Sigmoid colon (tissue), 7 donors: ENCODE results near the gene LSR. TPM values are rescaled to one million over a fixed set of nuclear protein-coding genes. Genes with fewer than 3 reads are reported as not detected.
"Not testable (repeated sequence)": the region's sequence is repeated elsewhere in the genome, so short reads cannot be mapped to it uniquely, and the experiment has no call there.

ENCODE experiments used
- DNase-seq: peaks from one replicate; pipeline ENCODE4 v3.0.0-alpha.2; 2019
- H3K27ac ChIP-seq, 4 donors: fragments of 200-600 bp; sonication (generic); one replicate each; pipeline ENCODE4 v1.5.1; 2016 to 2019; ENCODE audit warnings: mild to moderate bottlenecking in 1 of 4
- H3K27me3 ChIP-seq, 3 donors: fragments of 200-600 bp; sonication (generic); one replicate each; pipeline ENCODE4 v1.5.1; 2019; ENCODE audit warnings: mild to moderate bottlenecking in 1 of 3
- H3K36me3 ChIP-seq, 4 donors: fragments of 200-600 bp; sonication (generic); one replicate each; pipeline ENCODE4 v1.5.1; 2016 to 2019
- H3K4me1 ChIP-seq, 4 donors: fragments of 200-600 bp; sonication (generic); one replicate each; pipeline ENCODE4 v1.5.1; 2017 to 2019
- H3K4me3 ChIP-seq, 4 donors: fragments of 200-600 bp; sonication (generic); one replicate each; pipeline ENCODE4 v1.5.1; 2017 to 2019; ENCODE audit warnings: mild to moderate bottlenecking in 2 of 4, moderate library complexity in 1 of 4
- H3K9me3 ChIP-seq, 4 donors: fragments of 200-600 bp in 3 of 4; sonication (generic) in 3 of 4; one replicate each; pipeline versions ENCODE4 v1.5.1 to v1.6.1; 2013 to 2019
- CTCF ChIP-seq, 4 experiments: fragments of 450-650 bp in 3 of 4; fragments of 200-600 bp in 1 of 4; IDR thresholded peaks; one replicate each; pipeline ENCODE4 v1.5.1; 2016 to 2019; ENCODE audit warnings: antibody characterized with exemption in 4 of 4, mild to moderate bottlenecking in 3 of 4, moderate library complexity in 2 of 4
- EP300 ChIP-seq, 4 donors: sonication (generic); formaldehyde crosslinking; IDR thresholded peaks; one replicate each; pipeline ENCODE4 v1.6.1; 2017; ENCODE audit warnings: antibody characterized with exemption in 4 of 4
- POLR2A ChIP-seq, 2 donors: fragments of 450-650 bp; IDR thresholded peaks; one replicate each; pipeline ENCODE4 v1.6.1; 2016; ENCODE audit warnings: antibody characterized with exemption in 2 of 2, mild to moderate bottlenecking in 2 of 2, moderate library complexity in 2 of 2
- POLR2AphosphoS5 ChIP-seq, 4 donors: sonication (generic); formaldehyde crosslinking; IDR thresholded peaks; one replicate each; pipeline ENCODE4 v1.6.1; 2017; ENCODE audit warnings: antibody characterized with exemption in 4 of 4
- WGBS, 2 donors: extraction: QIAGEN DNeasy Blood & Tissue Kit; methylation state at CpG; one replicate each; pipeline ENCODE4 v1.1.7; 2013; 5-methylcytosine and 5-hydroxymethylcytosine counted together
- intact Hi-C: fragments of 100-400 bp; cut with DNase I; formaldehyde crosslinking; loops from one replicate; pipeline ENCODE4 v1.15.1; 2023
- polyA plus RNA-seq, 3 donors: library from polyadenylated mRNA; stranded (reverse); fragments of 200-250 nt; gene quantifications; one replicate each; pipeline ENCODE4 v1.2.3, GENCODE V29; 2013
- total RNA-seq, 4 donors: library from RNA; depleted of rRNA; stranded (reverse); fragments of >200 nt; gene quantifications; one replicate each; pipeline ENCODE4 v1.1.0, GENCODE V29; 2016
- donor health status: healthy with polysubstance abuse.
- donor health status: Bipolar disorder and iron deficiency.
- donor health status: healthy.

The LSR gene
- total and polyA plus RNA-seq, 7 donors: 0.68 to 218 (median 3.6) TPM

DNA sequence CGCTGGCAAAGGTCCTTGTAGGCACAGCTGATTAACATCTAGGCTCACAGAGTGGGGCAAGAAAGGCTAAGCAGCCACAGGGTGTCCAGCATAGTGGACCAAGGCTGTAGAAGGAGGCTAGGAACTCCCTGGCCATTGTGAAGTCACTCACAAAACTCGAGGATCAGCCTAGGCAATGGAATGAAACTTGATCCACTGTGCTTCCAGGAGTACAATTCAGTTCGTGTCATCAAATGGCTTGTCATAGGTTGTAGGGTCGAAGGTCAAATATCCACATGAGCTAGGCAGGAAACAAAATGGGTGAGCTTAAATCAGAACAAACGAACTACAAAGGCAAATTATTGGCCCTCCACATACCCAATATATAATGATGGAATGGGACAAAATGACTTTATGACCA is 15.9 kb upstream of the LSR start:
- H3K4me1 ChIP-seq: no peaks in the 10 kb centered on the region
- H3K9me3 ChIP-seq: peaks cover 0 to 2% (median 0%) of the 10 kb centered on the region in 4 donors
- H3K27me3 ChIP-seq: peaks cover 0 to 6% (median 0%) of the 10 kb centered on the region in 3 donors
- DNase-seq: no peak
- no peaks in the 10 kb centered on the region for H3K36me3 ChIP-seq
- H3K4me3 ChIP-seq: no peak overlapping the region
- H3K27ac ChIP-seq: no peak overlapping the region
- 45 to 68% methylated on average over 5 of the region's 5 CpGs for whole genome bisulfite sequencing, 2 donors
- intact Hi-C loops: no loop called here
- TF ChIP-seq POLR2A (IDR thresholded peaks at IDR 0.05) (no peak), CTCF (IDR thresholded peaks at IDR 0.05) (no peak), POLR2AphosphoS5 (IDR thresholded peaks at IDR 0.05) (no peak), EP300 (IDR thresholded peaks at IDR 0.05) (no peak)

- 74 to 75% methylated on average over 6 of the region's 6 CpGs for WGBS, 2 donors
- Histone ChIP-seq H3K36me3 (no peaks in the 10 kb centered on the region), H3K4me1 (no peaks in the 10 kb centered on the region), H3K9me3 (peaks cover 0 to 5% (median 1%) of the 10 kb centered on the region in 4 donors), H3K4me3 (no peak overlapping the region), H3K27ac (no peak overlapping the region), H3K27me3 (peaks cover 0 to 17% (median 5%) of the 10 kb centered on the region in 3 donors)
- DNase-seq: no peak
- no peak for TF ChIP-seq POLR2A (IDR thresholded peaks at IDR 0.05)
- no peak for TF ChIP-seq CTCF (IDR thresholded peaks at IDR 0.05)
- no peak for TF ChIP-seq POLR2AphosphoS5 (IDR thresholded peaks at IDR 0.05)
- TF ChIP-seq EP300 (IDR thresholded peaks at IDR 0.05): no peak
- intact Hi-C loops: no loop called here
Observed at GRCh38 chr19:35236638-35237400, 12.0 kb upstream of the LSR start.

DNA sequence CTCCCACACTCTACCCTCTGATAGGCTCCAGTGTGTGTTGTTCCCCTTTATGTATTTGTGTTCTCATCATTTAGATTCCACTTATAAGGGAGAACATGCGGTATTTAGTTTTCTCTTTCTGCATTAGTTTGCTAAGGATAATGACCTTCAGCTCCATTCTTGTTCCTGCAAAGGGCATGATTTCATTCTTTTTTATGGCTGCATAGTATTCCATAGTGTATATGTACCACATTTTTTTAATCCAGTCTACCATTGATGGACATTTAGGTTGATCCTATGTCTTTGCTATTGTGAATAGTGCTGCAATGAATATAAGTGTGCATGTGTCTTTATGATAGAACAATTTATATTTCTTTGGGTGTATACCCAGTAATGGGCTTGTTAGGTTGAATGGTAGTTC is 9.2 kb upstream of the LSR start:
- 95 to 96% methylated on average over 1 of the region's 1 CpG for WGBS, 2 donors
- DNase-seq, H3K4me1 ChIP-seq, H3K27ac ChIP-seq, H3K9me3 ChIP-seq, H3K4me3 ChIP-seq, intact Hi-C loops, H3K36me3 ChIP-seq: not testable (repeated sequence)
- peaks cover 0 to 39% (median 5%) of the 10 kb centered on the region in 3 donors for H3K27me3 ChIP-seq

DNA sequence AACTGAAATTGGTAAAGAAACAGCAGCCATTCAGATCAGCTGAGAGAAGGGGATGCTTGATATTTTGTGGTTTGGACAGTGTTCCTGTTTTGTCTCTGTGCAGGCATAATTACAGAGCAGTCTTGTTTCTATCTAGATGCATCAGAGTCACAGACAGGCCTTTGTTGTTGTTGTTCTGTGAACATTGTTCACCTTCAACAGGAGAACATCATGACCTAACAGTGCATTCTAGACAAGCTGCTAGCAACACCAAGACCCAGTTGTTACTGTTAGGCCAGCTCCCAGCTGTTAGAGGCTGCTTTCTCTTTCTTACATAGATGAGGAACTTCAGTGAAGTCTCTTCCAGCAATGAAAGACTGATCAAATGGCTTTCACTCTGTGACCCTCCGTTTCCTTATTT is 8.5 kb upstream of the LSR start:
- no peak overlapping the region for H3K4me3 ChIP-seq
- peaks cover 0 to 43% (median 5%) of the 10 kb centered on the region in 3 donors for H3K27me3 ChIP-seq
- H3K27ac ChIP-seq: no peak overlapping the region
- no peaks in the 10 kb centered on the region for H3K36me3 ChIP-seq
- DNase-seq: no peak
- intact Hi-C loops: no loop called here
- peaks cover 0 to 5% (median 0%) of the 10 kb centered on the region in 4 donors for H3K9me3 ChIP-seq
- no peaks in the 10 kb centered on the region for H3K4me1 ChIP-seq
- 67 to 85% methylated on average over 1 of the region's 1 CpG for WGBS, 2 donors
- TF ChIP-seq CTCF (IDR thresholded peaks at IDR 0.05) (no peak), EP300 (IDR thresholded peaks at IDR 0.05) (no peak), POLR2AphosphoS5 (IDR thresholded peaks at IDR 0.05) (no peak)

DNA sequence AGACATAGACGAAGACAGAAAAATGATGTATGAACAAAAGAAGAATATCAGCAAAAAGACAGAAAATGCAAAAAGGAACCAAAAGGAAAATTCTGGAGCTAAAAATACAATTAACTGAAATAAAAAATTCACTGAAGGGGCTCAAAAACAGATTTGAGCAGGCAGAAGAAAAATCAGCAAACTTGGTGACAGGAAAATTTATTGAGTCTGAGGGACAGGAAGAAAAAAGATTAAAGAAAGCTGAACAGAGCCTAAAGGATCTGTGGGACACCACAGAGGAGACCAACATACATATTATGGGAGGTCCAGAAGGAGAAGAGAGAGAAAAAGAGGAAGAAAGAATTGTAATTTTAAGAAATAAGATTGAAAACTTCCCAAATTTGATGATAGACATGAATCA is 7.4 kb upstream of the LSR start:
- WGBS, 2 donors: 89 to 92% methylated on average over 1 of the region's 1 CpG
- H3K27ac ChIP-seq: no peak overlapping the region
- H3K4me3 ChIP-seq: no peak overlapping the region
- intact Hi-C loops: no loop called here
- peaks cover 5 to 54% (median 5%) of the 10 kb centered on the region in 3 donors for H3K27me3 ChIP-seq
- no peak for DNase-seq
- H3K4me1 ChIP-seq: no peaks in the 10 kb centered on the region
- TF ChIP-seq POLR2AphosphoS5 (IDR thresholded peaks at IDR 0.05) (no peak), CTCF (IDR thresholded peaks at IDR 0.05) (no peak), POLR2A (IDR thresholded peaks at IDR 0.05) (no peak), EP300 (IDR thresholded peaks at IDR 0.05) (no peak)
- H3K36me3 ChIP-seq: no peaks in the 10 kb centered on the region
- peaks cover 0 to 5% (median 0%) of the 10 kb centered on the region in 4 donors for H3K9me3 ChIP-seq
